HUDEP-2 (cell line): ENCODE data around the gene PBLD.
"Not testable (repeated sequence)": the region's sequence is repeated elsewhere in the genome, so short reads cannot be mapped to it uniquely, and the experiment has no call there.

ENCODE experiments used
- DNase-seq, 76 experiments: peaks; one replicate each; lab custom pipeline; 2025; ENCODE audit not compliant: unreplicated experiment in 76 of 76; lab: John Stamatoyannopoulos, UW

PBLD gene

DNA sequence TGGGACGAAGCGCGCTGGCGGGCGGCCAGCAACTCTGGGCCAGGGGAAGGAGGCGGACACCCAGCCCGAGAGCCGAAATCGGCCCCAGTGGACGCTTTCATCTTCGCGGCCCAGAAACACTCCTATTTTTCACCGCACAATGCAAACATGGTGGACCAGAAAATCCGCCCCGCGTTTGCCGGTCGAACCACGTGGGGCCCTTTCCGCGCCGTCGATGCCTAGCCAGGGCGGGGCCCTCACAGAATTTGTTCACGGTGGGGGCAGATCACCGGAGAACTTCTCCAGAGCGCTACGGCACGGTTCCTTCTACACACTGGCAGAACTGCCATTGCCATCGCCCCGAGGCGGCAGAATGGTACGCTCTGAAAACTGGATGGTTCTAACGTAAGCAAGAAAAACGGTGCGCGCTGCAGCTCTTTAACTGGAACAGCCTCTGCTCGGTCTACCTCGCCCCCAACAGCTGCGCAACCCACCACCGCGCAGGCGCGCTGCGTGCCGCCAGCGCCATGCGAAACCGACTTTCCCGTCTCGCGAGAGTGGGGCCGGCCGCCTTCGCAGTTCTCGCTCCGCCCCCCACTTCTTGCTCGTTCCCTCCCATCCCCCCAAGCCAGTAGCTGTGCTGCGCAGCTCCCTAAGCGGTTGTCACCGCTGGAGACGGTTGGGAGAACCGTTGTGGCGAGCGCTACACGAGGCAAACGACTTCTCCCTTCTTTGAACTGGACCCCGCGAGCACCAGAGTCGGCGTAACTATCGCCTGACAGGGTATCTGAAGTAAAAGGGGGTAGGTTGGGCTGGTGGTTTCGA lies 1.1 kb downstream of the PBLD start, which contains the start of gene HNRNPH3:
Gene HNRNPH3 (plus strand): TSS at position 610 of the 804 bp plus-strand sequence. CDS start 5,158 bp downstream, outside the sequence.
- DNase-seq = peak in 75 of 76 experiments; percentile 69 to 97 (median 95)

GRCh38 chr10:68330852-68331454 lies 1.8 kb downstream of the PBLD start:
- peak in 8 of 76 experiments; percentile 9 to 49 (median 38) for DNase-seq

GRCh38 chr10:68329506-68329861 lies 3.2 kb downstream of the PBLD start:
- no peak for DNase-seq

DNA sequence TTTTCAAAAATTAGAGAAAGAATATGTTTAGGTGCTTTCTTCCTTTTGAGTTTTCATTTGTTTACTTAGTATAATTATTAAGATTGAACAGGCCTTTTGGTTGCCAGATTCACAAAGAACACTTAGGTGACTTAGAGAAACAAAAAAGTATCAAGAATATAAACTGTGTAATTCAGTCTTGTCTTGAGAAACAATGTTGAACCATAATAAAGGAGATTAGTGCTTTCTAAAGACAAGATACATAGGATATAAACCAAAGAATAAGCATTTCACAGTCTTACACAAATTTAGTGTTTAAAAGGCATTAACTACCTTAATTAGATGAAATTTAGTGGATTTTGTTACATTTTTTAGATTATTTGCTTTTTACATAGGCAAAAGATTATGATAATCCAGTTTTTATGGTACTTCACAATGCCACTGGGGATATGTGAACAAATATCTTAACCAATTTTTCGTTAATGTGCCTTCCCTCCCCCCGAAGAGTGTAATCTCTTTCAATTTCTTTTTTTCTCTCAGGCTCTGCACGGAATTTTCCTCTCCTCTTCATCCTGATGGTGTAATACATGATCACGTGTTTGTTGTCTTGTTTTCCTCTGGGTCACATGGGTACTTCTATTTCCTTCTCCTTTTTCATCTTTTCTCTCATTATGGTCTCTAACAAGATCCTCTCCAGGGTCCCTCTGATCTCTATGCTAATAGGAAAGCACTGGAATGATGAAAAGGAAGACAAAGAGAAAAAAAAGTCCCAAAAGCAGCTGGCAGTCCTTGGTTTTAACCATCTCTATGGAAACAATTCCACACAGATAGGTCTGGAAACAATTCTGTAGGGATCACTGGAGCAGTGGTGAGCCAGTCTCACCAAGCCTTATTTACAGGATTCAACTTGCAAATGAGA lies 4.6 kb downstream of the PBLD start:
- peak in 5 of 76 experiments; percentile 8 to 23 (median 16) for DNase-seq

DNA sequence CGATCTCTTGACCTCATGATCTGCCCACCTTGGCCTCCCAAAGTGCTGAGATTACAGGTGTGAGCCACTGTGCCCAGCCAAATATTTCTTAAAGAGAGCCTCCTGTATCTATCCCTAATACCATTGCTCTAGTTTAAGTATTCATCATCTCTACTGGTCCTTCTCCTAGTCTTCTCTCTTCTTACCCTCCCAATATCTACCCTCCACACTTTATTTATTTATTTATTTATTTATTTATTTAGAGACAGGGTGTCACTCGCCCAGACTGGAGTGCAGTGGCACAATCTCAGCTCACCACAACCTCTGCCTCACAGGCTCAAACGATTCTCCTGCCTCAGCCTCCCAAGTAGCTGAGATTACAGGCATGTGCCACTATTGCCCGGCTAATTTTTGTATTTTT lies 8.3 kb downstream of the PBLD start:
- DNase-seq = not testable (repeated sequence)

GRCh38 chr10:68318331-68319059 lies 14.2 kb downstream of the PBLD start:
- no peak for DNase-seq

DNA sequence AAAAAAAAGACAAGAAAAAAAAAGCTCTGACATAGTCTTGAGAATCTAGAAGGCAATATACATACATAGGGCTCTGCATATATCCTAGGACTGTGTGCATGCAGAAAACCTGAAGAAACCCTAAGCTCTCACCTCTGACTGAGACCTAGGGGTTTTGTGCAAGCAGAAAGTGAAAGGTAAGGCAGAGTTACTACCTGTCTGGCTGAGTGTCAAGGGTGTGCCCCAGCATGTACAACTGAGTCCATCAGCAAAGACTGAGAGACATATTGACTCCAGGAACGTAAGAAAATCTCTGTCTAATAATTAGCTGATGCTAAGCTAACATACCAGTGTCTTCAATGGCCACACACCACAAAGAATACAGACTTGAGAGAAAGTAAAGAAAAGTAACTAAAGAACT lies 17.1 kb downstream of the PBLD start:
- no peak for DNase-seq

DNA sequence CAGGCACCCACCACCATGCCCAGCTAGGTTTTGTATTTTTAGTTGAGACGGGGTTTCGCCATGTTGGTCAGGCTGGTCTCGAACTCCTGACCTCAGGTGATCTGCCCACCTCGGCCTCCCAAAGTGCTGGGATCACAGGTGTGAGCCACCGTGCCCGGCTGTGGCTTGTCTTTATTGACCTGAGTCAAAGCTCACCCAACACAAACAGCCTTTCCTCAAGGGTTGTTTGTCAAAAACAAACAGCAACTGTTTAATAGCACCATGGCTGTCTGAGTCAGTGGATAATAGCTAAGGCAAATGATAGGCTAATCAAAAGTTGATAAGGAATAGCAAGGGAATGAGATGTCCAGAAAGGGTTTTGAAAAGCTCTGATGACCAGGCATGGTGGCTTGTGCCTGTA lies 17.8 kb downstream of the PBLD start:
- DNase-seq = not testable (repeated sequence)

GRCh38 chr10:68310531-68310930 lies 22.2 kb downstream of the PBLD start:
- no peak for DNase-seq

GRCh38 chr10:68305854-68306253 lies 26.9 kb downstream of the PBLD start:
- no peak for DNase-seq

DNA sequence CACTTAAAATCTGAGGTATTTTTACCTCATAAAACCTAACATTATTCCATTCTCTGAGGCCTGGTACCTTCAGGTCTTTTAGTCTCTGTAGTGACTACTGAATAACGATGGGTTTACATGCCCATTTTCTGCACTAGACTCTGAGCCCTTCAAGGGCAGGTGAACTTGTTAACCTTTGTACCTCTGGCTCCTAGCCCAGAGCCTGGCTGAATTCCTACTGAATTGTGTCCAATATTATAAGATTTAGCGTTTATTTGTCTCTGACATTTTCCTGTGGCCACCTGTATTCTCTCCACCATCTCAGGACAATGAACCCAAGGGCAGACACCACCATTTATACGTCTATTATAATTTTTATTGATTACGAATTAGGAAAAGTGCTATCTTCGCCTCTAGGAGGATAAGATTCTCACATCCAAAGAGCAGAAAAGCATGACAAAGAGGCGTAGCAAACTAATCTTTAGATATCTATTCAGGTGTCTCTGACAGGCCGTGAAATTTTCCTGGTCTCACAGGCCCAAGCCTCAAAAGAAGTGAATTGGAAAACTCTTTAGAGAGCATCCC lies 28.8 kb downstream of the PBLD start:
- no peak for DNase-seq

DNA sequence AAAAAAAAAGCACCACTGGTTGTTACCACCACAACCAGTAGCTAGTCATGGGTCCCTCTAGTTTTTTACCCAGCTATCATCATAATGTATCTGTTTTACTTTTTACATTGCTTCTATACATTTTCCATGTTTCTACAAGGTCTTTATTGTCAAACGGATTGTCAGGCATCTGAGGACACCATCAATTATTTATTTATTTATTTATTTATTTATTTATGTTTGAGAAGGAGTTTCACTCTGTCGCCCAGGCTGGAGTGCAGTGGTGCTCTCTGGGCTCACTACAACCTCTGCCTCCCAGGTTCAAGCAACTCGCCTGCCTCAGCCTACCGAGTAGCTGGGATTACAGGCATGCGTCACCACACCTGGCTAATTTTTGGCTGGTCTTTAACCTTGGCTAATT lies 29.9 kb downstream of the PBLD start:
- DNase-seq = no peak

DNA sequence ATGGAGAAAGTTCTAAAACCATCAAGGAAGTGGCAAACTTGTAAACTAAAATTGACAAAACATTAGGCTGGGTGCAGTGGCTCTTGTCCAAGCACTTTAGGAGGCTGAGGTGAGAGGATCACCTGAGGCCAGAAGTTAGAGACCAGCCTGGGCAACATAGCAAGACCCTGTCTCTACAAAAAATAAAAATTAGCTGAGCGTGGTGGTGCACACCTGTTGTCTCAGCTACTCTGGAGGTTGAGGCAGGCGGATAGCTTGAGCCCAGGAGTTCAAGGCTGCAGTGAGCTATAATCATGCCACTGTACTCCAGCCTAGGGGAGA lies 30.3 kb downstream of the PBLD start:
- DNase-seq = no peak

- peak in 23 of 76 experiments; percentile 3 to 51 (median 18) for DNase-seq
These were observed 30.8 kb downstream of the PBLD start for GRCh38 chr10:68301790-68302502.

DNA sequence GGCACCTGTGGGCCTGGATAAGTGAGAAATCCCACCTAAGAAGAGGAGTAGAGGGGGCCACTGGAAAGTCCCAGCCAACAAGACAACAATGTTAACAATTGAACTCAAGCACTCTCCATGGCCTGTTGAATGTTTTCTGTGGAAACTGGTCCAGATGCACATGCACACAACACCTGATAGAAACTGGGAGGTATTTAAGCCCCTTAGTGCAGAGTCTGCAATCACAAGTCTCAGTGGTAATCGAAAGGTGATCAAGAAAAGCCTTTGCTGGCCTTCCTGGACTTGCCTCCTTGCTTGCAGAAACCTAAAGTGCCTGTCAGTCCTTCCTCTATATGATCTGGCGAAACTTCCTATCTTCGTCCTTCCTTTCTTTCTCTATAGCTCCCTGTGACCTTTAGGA lies 31.4 kb downstream of the PBLD start:
- no peak for DNase-seq

DNA sequence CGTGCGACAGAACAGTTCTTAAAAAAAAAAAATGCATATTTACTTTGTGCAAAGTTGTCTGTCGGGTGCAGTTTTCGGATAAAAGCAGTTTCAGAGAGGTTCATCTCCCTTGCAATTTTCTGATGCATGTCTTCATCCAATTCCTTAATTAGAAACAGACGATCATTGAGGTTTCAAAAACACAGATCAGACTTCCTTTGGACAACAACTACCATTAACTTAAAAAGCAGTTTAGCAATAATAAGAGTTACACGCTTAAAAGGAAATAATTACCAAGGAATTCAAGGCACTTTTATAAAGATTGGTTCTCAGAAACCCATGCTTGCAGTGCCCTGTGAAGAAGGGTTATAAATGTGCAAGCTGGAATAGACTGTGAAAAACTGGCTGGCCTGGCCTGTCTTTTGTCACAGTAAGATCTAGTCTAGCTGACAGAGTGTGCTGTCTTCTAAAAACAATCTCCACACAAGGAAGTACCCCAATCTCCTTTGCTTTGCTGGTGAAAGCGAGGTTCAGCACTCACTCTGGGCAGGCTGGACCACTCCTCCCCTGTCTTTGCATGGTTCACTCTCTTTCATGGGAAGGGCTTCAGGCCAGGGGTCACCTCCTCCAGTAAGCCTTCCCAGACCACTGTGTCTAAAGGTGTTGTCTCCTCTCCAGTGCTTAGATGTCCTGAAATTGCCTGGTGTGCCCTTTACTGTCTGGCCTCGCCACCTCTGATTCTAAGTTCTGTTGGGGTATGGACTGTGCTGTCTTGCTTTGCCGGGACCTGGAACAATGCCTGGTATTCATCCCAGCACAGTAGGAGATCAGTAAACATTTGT lies 35.7 kb downstream of the PBLD start:
- no peak for DNase-seq

- DNase-seq = no peak
These were observed 42.0 kb downstream of the PBLD start for GRCh38 chr10:68290736-68291135.

- DNase-seq = no peak
These were observed 44.0 kb downstream of the PBLD start for GRCh38 chr10:68288717-68289116.
